GM12801 (cell line): ENCODE results near the gene GRM1.

Experiments
- CTCF ChIP-seq: IDR thresholded peaks from one replicate; pipeline ENCODE4 v1.5.1; 2011; ENCODE audit warnings: control low read depth; ENCODE audit not compliant: insufficient read length; ENCODE audit errors: extremely low read depth

Gene GRM1

GRCh38 chr6:146211646-146212045, 182.8 kb downstream of the GRM1 start:
- TF ChIP-seq CTCF, result no peak

- TF ChIP-seq CTCF, result no peak
Measured at GRCh38 chr6:146212781-146213180, 183.9 kb downstream of the GRM1 start.

- TF ChIP-seq CTCF, result no peak
Measured at GRCh38 chr6:146219101-146219500, 190.2 kb downstream of the GRM1 start.

GRCh38 chr6:146224449-146224848, 195.6 kb downstream of the GRM1 start:
- TF ChIP-seq CTCF, result no peak

GRCh38 chr6:146224988-146225387, 196.1 kb downstream of the GRM1 start:
- TF ChIP-seq CTCF, result no peak

GRCh38 chr6:146240322-146240721, 211.5 kb downstream of the GRM1 start:
- TF ChIP-seq CTCF, result no peak

GRCh38 chr6:146240807-146241206, 211.9 kb downstream of the GRM1 start:
- no peak for TF ChIP-seq CTCF

- no peak for TF ChIP-seq CTCF
Measured at GRCh38 chr6:146244630-146245143, 215.8 kb downstream of the GRM1 start.
